ENCODE measurements around the gene LCK. TPM values are rescaled to one million over a fixed set of nuclear protein-coding genes. Genes with fewer than 3 reads are reported as not detected.

LCK gene
- total RNA-seq (2014; rRNA removed; shearing (Covaris generic)), result not detected in 2 replicates
- polyA plus RNA-seq (2015; cell fraction: cytosol; rRNA removed), result 0.11 TPM in 1 of 2 replicates, not detected in the other
- not detected in 2 replicates for polyA plus RNA-seq (2015; cell fraction: nucleus; rRNA removed)

- in situ Hi-C loops (cut with HindIII; ENCODE audit: low pct_unique_long_range_greater_than_20kb, low sequenced_read_pairs), result no loop called here
- DNase-seq (ENCODE audit: low read depth, low spot score), result no peak
Measured at GRCh38 chr1:32250893-32251716, at the start of gene LCK. TSS of gene LCK (plus strand) at chr1:32251265. CDS start at chr1:32274330, 23,065 bp downstream.

GRCh38 chr1:32204943-32205361, 46.1 kb upstream of the LCK start:
- no peak for DNase-seq (ENCODE audit: low read depth, low spot score)
- in situ Hi-C loops (cut with HindIII; ENCODE audit: low pct_unique_long_range_greater_than_20kb, low sequenced_read_pairs), result no loop called here

DNA sequence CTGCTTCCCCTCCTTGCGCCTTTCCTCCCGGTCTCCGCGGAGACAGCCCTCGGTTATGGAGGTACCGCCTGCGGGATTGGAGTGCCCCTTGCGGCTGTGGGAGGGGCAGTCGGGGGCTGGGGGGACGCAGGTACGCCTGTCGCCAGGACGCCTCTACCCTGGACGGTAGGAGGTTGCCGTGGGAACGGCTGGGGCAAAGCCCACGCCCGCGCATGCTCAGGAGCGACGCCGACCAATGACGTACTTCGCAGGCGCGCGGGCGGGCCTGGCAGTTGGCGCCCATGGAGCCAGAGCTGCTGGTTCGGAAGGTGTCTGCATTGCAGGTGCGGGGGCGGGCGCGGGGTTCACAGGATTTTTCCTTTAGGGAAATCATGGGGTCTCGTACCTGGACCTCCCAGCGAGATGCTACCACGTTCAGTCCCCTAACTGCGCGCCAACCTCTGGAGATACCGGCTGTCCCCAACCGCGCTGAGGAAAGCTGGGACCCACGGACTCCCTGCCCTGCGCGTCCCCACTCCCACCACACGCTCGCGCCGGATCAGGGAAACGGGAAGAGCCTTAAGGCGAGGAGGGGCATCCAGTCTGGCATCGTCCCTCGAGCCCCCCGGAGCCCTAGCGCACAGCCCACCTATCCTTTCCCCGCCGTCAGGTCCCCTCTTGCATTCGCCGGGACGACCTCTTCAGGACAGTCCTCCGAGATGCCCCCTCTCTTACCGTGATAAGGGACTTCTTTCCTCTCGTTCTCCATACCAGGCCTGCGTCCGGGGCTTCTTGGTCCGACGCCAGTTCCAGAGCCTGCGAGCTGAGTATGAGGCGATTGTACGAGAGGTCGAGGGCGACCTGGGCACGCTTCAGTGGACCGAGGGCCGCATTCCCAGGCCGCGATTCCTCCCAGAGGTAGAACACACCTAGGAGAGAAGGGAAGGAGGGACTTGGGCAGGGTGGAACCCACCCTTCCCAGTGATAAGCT, 45.4 kb upstream of the LCK start, which contains the start of gene IQCC:
Gene IQCC (plus strand): TSS at position 271 of the 970 bp plus-strand sequence. CDS start 11 bp downstream, at position 282.
- DNase-seq (ENCODE audit: low read depth, low spot score), result peak; percentile 73
- in situ Hi-C loops (cut with HindIII; ENCODE audit: low pct_unique_long_range_greater_than_20kb, low sequenced_read_pairs), result no loop called here

- in situ Hi-C loops (cut with HindIII; ENCODE audit: low pct_unique_long_range_greater_than_20kb, low sequenced_read_pairs), result no loop called here
- no peak for DNase-seq (ENCODE audit: low read depth, low spot score)
Measured at GRCh38 chr1:32208469-32208868, 42.6 kb upstream of the LCK start.

DNA sequence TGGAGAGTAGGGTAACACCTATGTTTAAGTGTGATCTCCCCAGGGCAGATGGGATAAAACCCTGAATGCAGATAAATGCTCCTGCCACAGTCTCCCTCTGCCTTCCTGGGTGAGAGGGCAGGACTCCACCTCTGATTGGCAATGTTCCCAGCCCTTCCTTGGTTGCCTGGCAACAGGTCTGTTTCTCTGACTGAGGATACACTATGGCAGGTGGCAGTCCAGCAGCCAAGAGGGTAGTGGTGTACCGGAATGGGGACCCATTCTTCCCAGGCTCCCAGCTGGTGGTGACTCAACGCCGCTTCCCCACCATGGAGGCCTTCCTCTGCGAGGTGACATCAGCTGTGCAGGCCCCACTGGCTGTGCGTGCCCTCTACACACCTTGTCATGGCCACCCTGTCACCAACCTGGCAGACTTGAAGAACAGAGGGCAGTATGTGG, 42.2 kb upstream of the LCK start, which contains the start of gene DCDC2B:
Gene DCDC2B (plus strand): TSS at position 199 of the 438 bp plus-strand sequence. CDS start 5 bp downstream, at position 204.
- DNase-seq (ENCODE audit: low read depth, low spot score), result no peak
- in situ Hi-C loops (cut with HindIII; ENCODE audit: low pct_unique_long_range_greater_than_20kb, low sequenced_read_pairs), result no loop called here

DNA sequence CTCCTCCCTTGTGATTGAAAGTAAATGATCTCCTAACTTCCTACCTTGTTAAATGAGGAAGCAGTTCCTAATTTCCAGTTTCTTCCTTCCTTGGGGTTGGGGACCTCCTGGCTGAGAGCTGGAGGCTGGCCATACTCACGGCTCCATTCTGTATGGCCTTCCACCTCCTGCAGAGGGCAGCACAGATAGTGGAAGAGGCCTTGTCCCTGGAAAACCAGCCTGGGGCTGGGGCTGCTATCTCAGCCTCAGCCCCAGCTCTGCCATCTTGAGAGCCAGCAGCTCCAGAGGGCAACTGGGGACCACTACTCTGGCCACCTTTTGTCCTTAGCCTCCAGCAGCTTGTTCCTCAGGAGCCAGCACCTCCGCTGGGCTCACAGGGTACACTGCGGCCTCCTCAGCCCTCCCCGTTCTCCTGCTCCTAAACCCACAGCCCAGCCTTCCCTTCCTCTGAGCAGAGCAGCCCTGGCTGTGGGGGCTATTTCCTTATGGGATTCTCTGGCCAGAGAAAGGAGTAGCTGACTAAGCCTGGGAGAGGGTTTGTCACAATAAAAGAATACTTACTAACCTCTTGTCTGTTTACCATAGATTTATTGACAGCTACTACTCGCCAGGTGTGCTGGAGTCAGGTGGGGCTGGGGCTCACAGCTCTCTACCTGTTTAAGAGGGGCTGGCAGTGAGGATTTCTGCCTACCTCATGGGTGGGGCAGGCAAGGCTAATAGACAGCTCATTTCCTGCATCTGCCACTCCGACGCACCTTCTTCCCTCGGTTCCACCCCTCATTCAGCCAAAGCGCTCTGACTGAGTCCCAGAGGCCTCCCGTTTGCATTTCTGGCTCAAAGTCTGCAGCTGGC, 35.2 kb upstream of the LCK start:
- in situ Hi-C loops (cut with HindIII; ENCODE audit: low pct_unique_long_range_greater_than_20kb, low sequenced_read_pairs), result no loop called here
- peak; percentile 80 for DNase-seq (ENCODE audit: low read depth, low spot score)

DNA sequence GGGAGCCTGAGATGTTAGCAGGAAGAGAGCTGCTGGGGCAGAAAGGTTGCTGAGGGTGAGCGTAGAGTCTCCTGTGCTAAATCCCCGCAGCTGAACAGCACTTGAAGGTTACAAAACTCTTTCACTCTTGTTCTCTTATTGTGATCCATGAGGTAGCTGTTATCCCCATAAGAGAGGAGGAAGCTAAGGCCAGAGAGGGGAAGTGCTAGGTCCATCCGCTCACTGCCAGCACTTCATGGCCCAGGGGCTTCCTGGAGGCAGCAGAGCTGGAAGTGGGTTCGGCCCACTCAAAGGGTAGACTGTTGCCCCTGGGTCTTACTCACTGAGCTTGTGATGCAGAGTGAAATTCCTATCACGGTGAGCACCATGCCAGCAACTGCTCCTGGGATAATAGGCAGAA, 34.5 kb upstream of the LCK start:
- in situ Hi-C loops (cut with HindIII; ENCODE audit: low pct_unique_long_range_greater_than_20kb, low sequenced_read_pairs), result no loop called here
- DNase-seq (ENCODE audit: low read depth, low spot score), result no peak

DNA sequence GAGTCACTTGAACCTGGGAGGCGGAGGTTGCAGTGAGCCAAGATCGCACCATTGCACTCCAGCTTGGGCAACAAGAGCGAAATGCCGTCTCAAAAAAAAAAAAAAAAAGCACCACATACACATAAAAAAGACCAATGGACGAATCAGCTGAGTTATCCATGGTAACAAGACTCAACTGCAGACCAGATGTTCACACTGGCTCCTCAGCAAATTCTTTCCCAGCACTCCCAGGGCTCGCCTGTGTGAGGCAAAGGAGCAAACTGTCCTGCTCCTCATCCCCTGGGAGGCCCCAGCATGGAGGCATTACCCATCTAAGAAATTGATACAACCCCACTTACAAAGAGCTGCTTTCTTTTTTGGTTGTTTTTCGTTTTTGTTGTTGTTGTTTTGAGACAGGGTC, 32.0 kb upstream of the LCK start:
- in situ Hi-C loops (cut with HindIII; ENCODE audit: low pct_unique_long_range_greater_than_20kb, low sequenced_read_pairs), result no loop called here

DNA sequence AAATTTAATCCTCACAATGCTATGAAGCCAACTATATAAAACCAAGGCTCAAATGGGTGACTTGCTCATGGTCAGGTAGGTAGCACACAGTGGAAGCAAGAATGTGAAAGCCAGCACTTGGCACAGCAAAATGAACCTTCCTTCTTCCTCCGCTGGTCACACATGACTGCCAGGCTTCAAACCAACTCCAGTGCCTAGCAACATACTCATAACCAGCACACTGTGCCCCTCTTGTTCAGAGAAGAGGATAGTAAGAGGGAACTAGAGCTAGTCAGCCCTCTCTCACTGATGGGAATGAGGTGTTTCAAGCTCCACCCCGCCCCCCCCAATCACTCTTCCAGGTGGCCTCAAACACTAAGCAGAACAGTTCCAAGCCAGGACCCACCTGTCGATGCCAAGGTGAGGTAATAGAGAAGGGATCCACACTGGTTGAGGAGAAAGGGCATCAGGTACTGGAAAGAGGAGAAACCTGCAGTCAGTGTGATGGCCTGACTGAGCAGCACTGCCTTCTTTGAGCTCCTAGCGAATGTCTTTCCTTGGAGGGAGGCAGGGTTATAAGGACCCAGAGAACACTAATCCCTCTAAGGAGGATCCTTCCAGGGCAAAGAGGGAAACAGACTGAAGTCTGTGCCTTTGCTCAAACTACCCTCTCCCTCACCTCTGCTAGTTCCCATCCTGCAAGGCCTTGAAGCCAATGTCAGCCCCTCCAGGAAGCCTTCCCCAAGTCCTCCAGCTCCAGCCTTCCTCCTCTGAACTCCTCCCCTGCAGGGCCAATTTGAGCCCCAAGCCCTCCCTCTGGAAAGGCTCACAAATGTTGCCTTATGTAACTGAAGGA, 30.1 kb upstream of the LCK start:
- in situ Hi-C loops (cut with HindIII; ENCODE audit: low pct_unique_long_range_greater_than_20kb, low sequenced_read_pairs), result no loop called here
- no peak for DNase-seq (ENCODE audit: low read depth, low spot score)

More for the DNA sequence above, 32.0 kb upstream of the LCK start:
- no peak for DNase-seq (ENCODE audit: low read depth, low spot score)

GRCh38 chr1:32221581-32221979, 29.5 kb upstream of the LCK start:
- DNase-seq (ENCODE audit: low read depth, low spot score), result no peak
- in situ Hi-C loops (cut with HindIII; ENCODE audit: low pct_unique_long_range_greater_than_20kb, low sequenced_read_pairs), result no loop called here

- in situ Hi-C loops (cut with HindIII; ENCODE audit: low pct_unique_long_range_greater_than_20kb, low sequenced_read_pairs), result no loop called here
- DNase-seq (ENCODE audit: low read depth, low spot score), result peak; percentile 91
Measured at GRCh38 chr1:32221980-32222755, 28.9 kb upstream of the LCK start, which contains the start of the genes EIF3I and TMEM234. TSS of gene EIF3I (plus strand) at chr1:32222407. CDS start at chr1:32222442, 35 bp downstream. TSS of gene TMEM234 (minus strand) at chr1:32222353. CDS start at chr1:32222322, 31 bp downstream.

GRCh38 chr1:32223683-32224082, 27.4 kb upstream of the LCK start:
- in situ Hi-C loops (cut with HindIII; ENCODE audit: low pct_unique_long_range_greater_than_20kb, low sequenced_read_pairs), result no loop called here
- peak; percentile 42 for DNase-seq (ENCODE audit: low read depth, low spot score)

- no peak for DNase-seq (ENCODE audit: low read depth, low spot score)
- in situ Hi-C loops (cut with HindIII; ENCODE audit: low pct_unique_long_range_greater_than_20kb, low sequenced_read_pairs), result no loop called here
Measured at GRCh38 chr1:32224285-32224684, 26.8 kb upstream of the LCK start.

DNA sequence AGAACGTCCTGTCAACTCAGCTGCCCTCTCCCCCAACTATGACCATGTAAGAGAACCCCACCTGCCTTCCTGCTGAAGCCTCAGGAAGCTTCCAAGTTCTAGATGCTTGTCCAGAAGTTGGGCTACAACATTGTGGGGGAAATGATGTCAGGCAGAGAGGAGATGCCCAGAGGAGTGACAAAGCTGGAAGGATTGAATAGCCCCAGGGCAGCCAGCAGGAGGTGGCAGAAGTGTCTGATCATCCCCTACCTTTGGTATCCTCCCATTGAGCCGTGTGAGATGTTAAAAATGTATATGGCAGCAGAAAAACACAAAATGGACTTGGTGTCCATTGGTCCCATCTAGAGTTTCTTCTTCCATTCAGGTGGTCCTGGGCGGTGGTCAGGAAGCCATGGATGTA, 22.3 kb upstream of the LCK start:
- in situ Hi-C loops (cut with HindIII; ENCODE audit: low pct_unique_long_range_greater_than_20kb, low sequenced_read_pairs), result no loop called here
- DNase-seq (ENCODE audit: low read depth, low spot score), result no peak

DNA sequence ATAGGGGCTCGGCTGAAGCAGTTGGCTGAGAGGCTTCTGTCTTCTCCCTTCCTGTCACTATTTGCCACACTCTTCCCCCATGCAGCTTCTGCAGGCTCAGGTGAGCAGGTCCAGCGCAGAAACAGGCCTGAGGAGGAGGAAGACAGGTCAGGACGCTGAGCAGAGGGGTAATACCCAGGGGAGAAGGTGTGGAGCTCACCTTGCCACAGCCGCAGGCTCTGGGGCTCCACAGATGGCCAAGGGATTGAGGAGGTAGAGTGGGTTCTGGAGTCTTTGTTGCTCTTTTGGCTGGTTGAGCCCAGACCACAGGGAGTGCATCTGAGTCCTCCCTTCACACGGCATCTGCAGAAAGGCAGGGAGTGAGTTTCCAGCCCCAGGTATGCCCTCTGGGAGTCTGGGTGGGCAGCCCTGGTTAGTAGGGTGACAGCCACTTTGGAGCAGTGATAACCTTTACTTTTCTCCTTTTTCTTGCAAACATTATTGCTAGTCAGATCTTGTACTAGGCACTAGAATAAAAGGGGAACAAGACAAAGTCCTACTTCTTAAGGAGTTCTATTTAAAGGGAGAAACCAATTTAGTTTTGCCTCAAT, 19.1 kb upstream of the LCK start:
- in situ Hi-C loops (cut with HindIII; ENCODE audit: low pct_unique_long_range_greater_than_20kb, low sequenced_read_pairs), result no loop called here
- DNase-seq (ENCODE audit: low read depth, low spot score), result no peak

All from SK-MEL-5 (cell line).